Frontal cortex (tissue), 4 donors: Measurements from ENCODE around the gene LRRC1. TPM values are rescaled to one million over a fixed set of nuclear protein-coding genes. Genes with fewer than 3 reads are reported as not detected.

Source experiments
- DNase-seq, 2 donors: peaks; one replicate each; pipeline ENCODE4 v3.0.0; 2012; ENCODE audit warnings: low spot score in 2 of 2
- FAIRE-seq: peaks from 2 replicates; lab custom pipeline; 2012; peaks lifted over from hg19 to GRCh38; lab: Jason Lieb, UNC
- total RNA-seq: library from RNA; depleted of rRNA; stranded (reverse); fragments of >200 nt; gene quantifications from one replicate; pipeline ENCODE4 v1.2.3, GENCODE V29; 2014
- donor health status: control.
- donor health status: control.
- donor health status: control.

The LRRC1 gene
- total RNA-seq, 1 donor from 2014 or later: 10.6 TPM

- DNase-seq (no peak), FAIRE-seq (no peak)
Measured at GRCh38 chr6:53837865-53838769, 43.3 kb downstream of the LRRC1 start.

GRCh38 chr6:53840027-53840426, 45.2 kb downstream of the LRRC1 start:
- FAIRE-seq: no peak

GRCh38 chr6:53845280-53846195, 50.7 kb downstream of the LRRC1 start:
- FAIRE-seq: no peak
- no peak for DNase-seq

More at GRCh38 chr6:53840027-53840426, 45.2 kb downstream of the LRRC1 start:
- no peak for DNase-seq

GRCh38 chr6:53846250-53846649, 51.4 kb downstream of the LRRC1 start:
- FAIRE-seq (no peak), DNase-seq (no peak)

- no peak for DNase-seq
- FAIRE-seq: no peak
Measured at GRCh38 chr6:53847796-53848314, 53.0 kb downstream of the LRRC1 start.

GRCh38 chr6:53850527-53850926, 55.7 kb downstream of the LRRC1 start:
- no peak for DNase-seq
- FAIRE-seq: no peak

- FAIRE-seq (no peak), DNase-seq (no peak)
Measured at GRCh38 chr6:53851561-53851960, 56.8 kb downstream of the LRRC1 start.

- no peak for DNase-seq
- FAIRE-seq: no peak
Measured at GRCh38 chr6:53852805-53853204, 58.0 kb downstream of the LRRC1 start.

- DNase-seq (no peak), FAIRE-seq (no peak)
Measured at GRCh38 chr6:53854843-53855567, 60.2 kb downstream of the LRRC1 start.

GRCh38 chr6:53855940-53856339, 61.1 kb downstream of the LRRC1 start:
- DNase-seq (no peak), FAIRE-seq (no peak)

- no peak for DNase-seq
- no peak for FAIRE-seq
Measured at GRCh38 chr6:53857318-53858094, 62.7 kb downstream of the LRRC1 start.

GRCh38 chr6:53858196-53858595, 63.4 kb downstream of the LRRC1 start:
- DNase-seq (no peak), FAIRE-seq (no peak)

GRCh38 chr6:53858913-53859312, 64.1 kb downstream of the LRRC1 start:
- DNase-seq (no peak), FAIRE-seq (no peak)

GRCh38 chr6:53860511-53860910, 65.7 kb downstream of the LRRC1 start:
- no peak for DNase-seq
- FAIRE-seq: no peak

GRCh38 chr6:53861518-53861917, 66.7 kb downstream of the LRRC1 start:
- DNase-seq: no peak
- no peak for FAIRE-seq

GRCh38 chr6:53862662-53863462, 68.1 kb downstream of the LRRC1 start:
- FAIRE-seq: no peak
- DNase-seq: peak; percentile 16 to 30

- no peak for DNase-seq
- FAIRE-seq: no peak
Measured at GRCh38 chr6:53864781-53865180, 70.0 kb downstream of the LRRC1 start.

GRCh38 chr6:53866226-53866625, 71.4 kb downstream of the LRRC1 start:
- no peak for DNase-seq
- no peak for FAIRE-seq
